ENCODE results near the gene ZCCHC2.

GRCh38 chr18:62485684-62486083 lies 37.1 kb upstream of the ZCCHC2 start:
- TF ChIP-seq CTCF (IDR thresholded peaks at IDR 0.05; ENCODE audit: poor library complexity): no peak
- TF ChIP-seq EZH2 (IDR thresholded peaks at IDR 0.05; ENCODE audit: borderline replicate concordance): no peak
- TF ChIP-seq EZH2phosphoT487 (IDR thresholded peaks at IDR 0.05; ENCODE audit: low read depth, severe bottlenecking, unreplicated experiment): no peak

Measured in hepatocyte (in vitro differentiated cells).